ENCODE data around the gene ZBTB12. TPM values are rescaled to one million over a fixed set of nuclear protein-coding genes. Genes with fewer than 3 reads are reported as not detected.

The ZBTB12 gene
- polyA plus RNA-seq, 3 donors from 2014 or later, result not detected

GRCh38 chr6:31882344-31882743, 19.5 kb downstream of the ZBTB12 start:
- Mint-ChIP-seq H3K4me3 (no peak overlapping the region), H3K27ac (no peak overlapping the region), H3K9me3 (no peaks in the 10 kb centered on the region), H3K4me1 (no peaks in the 10 kb centered on the region), H3K36me3 (peaks cover 11 to 39% (median 17%) of the 10 kb centered on the region in 3 donors), H3K27me3 (ENCODE audit: low read depth in 3 of 3) (peaks cover 2% of the 10 kb centered on the region in 3 donors)
- no peak for DNase-seq

DNA sequence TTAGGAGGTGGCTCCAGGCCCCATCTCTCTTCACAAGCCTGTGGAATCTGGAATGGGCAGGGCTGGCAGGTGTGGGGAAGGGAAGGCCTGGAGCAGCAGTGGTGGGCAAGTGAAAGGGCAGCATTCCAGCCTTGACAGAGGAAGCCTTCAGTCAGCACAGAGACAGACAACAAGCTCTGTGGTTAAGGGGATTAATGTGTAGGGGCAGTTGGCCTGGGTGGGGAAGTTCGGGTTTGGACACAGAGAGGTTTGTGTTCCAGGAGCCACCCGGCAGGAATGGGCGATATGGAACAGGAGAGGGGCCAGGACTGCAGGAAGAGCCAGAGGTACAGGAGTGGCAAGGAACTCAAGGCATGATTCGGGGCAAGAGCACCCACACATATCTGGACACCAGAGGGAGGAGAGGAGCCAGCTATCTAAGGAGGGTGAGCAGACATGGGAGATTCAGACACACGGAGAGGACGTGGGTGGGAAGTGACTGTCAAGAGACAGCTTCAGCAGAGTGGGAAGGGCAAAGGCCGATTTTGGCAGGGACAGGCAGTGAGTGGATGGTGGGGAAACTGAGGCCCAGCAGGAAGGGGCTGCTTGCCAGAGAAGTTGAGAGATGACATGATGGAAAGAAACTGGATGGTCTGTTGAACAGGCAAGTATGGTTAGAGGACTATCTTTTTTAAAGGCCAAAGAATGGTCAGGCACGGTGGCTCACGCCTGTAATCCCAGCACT, 20.6 kb downstream of the ZBTB12 start:
- H3K27me3 Mint-ChIP-seq (ENCODE audit: low read depth in 3 of 3), result peaks cover 2% of the 10 kb centered on the region in 3 donors
- DNase-seq, result no peak
- H3K4me1 Mint-ChIP-seq, result no peaks in the 10 kb centered on the region
- no peak overlapping the region for H3K4me3 Mint-ChIP-seq
- no peaks in the 10 kb centered on the region for H3K9me3 Mint-ChIP-seq
- H3K27ac Mint-ChIP-seq, result peak overlapping the region in 2 of 6 donors; percentile 48 to 59
- peaks cover 10 to 35% (median 15%) of the 10 kb centered on the region in 3 donors for H3K36me3 Mint-ChIP-seq

DNA sequence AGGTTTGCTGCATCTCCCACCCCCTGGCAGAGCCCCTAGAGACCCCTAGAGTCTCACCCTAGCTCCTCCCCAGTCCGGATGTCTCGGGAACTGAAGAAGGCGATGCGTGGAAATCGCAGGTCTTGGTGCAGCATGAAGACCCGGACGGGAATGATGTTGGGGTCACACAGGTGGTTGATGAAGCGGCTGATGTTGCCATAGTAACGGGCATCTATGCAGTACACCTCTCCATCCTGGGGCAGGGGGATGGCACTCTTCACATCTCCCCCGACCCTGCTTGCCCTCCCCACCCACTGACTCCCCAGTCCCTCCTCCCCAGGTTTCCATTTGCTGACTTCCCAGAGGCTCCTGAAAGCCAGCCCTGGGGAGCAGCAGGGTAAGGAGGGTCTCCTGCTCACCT, 21.3 kb downstream of the ZBTB12 start:
- H3K4me3 Mint-ChIP-seq, result no peak overlapping the region

GRCh38 chr6:31879901-31880300, 22.0 kb downstream of the ZBTB12 start:
- Mint-ChIP-seq H3K27ac (no peak overlapping the region), H3K4me3 (no peak overlapping the region), H3K9me3 (no peaks in the 10 kb centered on the region), H3K4me1 (no peaks in the 10 kb centered on the region), H3K27me3 (ENCODE audit: low read depth in 3 of 3) (peaks cover 2 to 5% (median 4%) of the 10 kb centered on the region in 3 donors), H3K36me3 (peaks cover 6 to 25% (median 11%) of the 10 kb centered on the region in 3 donors)
- DNase-seq, result no peak

More for the DNA sequence above, 21.3 kb downstream of the ZBTB12 start:
- peaks cover 6 to 29% (median 11%) of the 10 kb centered on the region in 3 donors for H3K36me3 Mint-ChIP-seq
- H3K27me3 Mint-ChIP-seq (ENCODE audit: low read depth in 3 of 3), result peaks cover 2 to 5% (median 4%) of the 10 kb centered on the region in 3 donors
- no peaks in the 10 kb centered on the region for H3K4me1 Mint-ChIP-seq
- DNase-seq, result no peak
- H3K27ac Mint-ChIP-seq, result no peak overlapping the region
- H3K9me3 Mint-ChIP-seq, result no peaks in the 10 kb centered on the region

DNA sequence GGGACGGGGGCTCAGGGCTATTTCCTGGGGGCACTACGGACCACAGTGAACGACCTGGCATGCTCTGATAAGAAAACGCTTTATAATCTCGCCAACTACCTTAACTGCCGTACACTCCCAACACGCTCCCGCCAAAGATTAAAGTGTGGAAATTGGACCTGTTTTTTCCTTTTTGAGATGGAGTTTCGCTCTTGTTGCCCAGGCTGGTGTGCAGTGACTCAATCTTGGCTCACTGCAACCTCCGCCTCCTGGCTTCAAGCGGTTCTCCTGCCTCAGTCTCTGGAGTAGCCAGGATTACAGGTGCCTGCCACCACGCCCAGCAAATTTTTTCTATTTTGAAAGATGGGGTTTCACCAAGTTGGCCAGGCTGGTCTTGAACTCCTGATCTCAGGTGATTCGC, 22.7 kb downstream of the ZBTB12 start:
- peaks cover 6 to 25% (median 11%) of the 10 kb centered on the region in 3 donors for H3K36me3 Mint-ChIP-seq
- no peak overlapping the region for H3K4me3 Mint-ChIP-seq
- no peak overlapping the region for H3K27ac Mint-ChIP-seq
- no peak for DNase-seq
- H3K27me3 Mint-ChIP-seq (ENCODE audit: low read depth in 3 of 3), result peaks cover 2 to 5% (median 4%) of the 10 kb centered on the region in 3 donors
- H3K9me3 Mint-ChIP-seq, result no peaks in the 10 kb centered on the region
- H3K4me1 Mint-ChIP-seq, result no peaks in the 10 kb centered on the region

DNA sequence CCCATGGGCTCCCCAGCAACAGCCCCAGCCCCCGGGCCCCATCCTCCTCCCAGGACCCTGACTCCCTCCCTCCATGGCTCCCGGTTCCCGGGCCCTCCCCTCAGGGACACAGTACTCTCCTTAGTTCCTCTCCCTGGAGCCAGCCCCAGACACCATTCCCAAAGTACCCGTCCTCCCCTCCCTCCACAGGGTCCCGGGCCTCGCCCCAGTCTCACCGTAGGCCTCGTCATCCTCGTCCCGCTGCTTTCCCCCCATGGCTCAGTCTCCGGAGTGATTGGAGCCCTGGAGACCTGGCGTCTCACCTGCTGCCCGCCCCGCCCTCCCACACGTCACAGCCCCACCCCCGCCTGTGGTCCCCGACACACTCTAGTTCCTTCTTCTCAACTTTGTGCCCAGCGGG, 23.2 kb downstream of the ZBTB12 start, which contains the start of gene SLC44A4:
Gene SLC44A4, minus strand, starts transcription at position 272 of the 400 bp plus-strand sequence. Its CDS starts 17 bp downstream, at position 255.
- DNase-seq, result no peak
- Mint-ChIP-seq H3K4me3 (no peak within 1 kb of the TSS), H3K9me3 (no peaks in the 10 kb centered on the region), H3K27ac (no peak within 1 kb of the TSS), H3K4me1 (no peaks in the 10 kb centered on the region), H3K27me3 (ENCODE audit: low read depth in 3 of 3) (peaks cover 2 to 5% (median 4%) of the 10 kb centered on the region in 3 donors), H3K36me3 (peaks cover 6 to 25% (median 11%) of the 10 kb centered on the region in 3 donors)

DNA sequence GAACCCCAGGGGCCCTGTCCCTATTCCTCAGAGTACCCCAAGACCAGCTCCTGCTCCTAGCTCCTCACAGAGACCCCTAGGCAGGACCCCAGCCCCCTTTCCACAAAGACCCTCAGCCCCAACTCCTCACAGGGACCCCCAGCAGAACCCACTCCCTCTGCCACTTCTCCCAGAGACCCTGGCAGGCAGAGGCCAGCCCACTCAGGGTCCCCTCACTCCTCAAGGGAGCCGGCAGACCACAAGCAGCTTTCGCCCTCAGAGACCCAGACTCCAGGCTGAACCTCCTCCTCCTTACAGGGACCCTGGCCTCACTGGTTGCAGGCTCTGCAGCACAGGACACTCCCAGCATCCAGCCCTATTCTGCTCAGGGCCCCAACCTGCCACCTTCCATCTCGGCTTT, 23.7 kb downstream of the ZBTB12 start:
- Mint-ChIP-seq H3K27ac (no peak overlapping the region), H3K9me3 (no peaks in the 10 kb centered on the region), H3K4me3 (no peak overlapping the region), H3K36me3 (peaks cover 6 to 25% (median 11%) of the 10 kb centered on the region in 3 donors), H3K4me1 (no peaks in the 10 kb centered on the region), H3K27me3 (ENCODE audit: low read depth in 3 of 3) (peaks cover 2 to 5% (median 4%) of the 10 kb centered on the region in 3 donors)
- no peak for DNase-seq

DNA sequence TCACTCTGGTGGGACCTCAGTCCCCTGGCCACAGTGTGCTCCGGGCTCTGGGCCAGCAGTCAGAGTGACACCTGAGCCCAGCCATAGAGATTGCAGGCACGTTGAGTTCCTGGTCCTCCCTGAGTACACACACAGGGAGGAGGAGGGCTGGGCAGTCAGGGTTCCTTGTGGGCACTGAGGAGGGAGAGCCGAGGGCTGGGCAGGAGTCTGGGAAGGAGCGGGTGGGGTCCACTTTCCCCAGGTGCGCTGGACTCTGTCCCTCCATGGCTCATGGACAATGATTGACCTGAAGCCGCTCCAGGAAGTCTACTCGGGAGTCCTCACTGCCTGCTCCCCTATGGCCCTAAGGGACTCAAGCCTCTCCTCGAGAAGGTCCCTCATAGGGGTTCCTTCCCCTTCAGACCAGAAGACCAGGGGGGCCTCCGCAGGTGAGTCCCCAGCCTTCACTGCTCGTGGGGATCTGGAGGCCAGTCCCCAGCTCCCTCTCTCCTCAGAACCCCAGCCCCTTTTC, 24.2 kb downstream of the ZBTB12 start:
- Mint-ChIP-seq H3K27me3 (ENCODE audit: low read depth in 3 of 3) (peaks cover 2 to 5% (median 4%) of the 10 kb centered on the region in 3 donors), H3K4me1 (no peaks in the 10 kb centered on the region), H3K4me3 (no peak overlapping the region), H3K27ac (no peak overlapping the region), H3K9me3 (no peaks in the 10 kb centered on the region), H3K36me3 (peaks cover 6 to 25% (median 11%) of the 10 kb centered on the region in 3 donors)
- no peak for DNase-seq

DNA sequence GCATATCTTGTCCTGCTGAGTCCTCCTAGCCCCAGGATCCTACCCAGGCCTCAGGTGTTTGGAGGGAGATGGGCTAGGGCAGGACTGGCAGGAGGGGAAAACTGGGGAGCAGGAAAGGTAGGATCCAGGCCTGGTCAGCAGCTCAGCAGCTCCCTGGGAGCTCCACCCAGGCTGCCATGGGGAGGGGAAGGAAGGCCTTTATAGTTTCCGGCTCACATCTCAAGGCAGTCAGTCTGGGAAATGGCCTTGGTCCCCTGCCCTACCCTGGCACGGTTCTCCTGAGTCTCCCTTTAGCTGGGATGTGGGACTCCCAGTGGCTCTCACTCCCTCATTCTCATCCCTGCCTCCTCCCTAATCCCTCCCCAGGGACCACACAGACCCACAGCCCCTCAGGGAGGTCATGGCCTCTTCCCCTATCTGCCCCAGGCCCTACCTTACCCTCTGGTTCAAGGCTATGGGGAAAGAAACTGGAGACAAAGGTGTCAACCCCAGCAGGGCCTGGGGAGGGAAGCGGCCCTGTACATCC, 24.7 kb downstream of the ZBTB12 start:
- H3K4me1 Mint-ChIP-seq, result no peaks in the 10 kb centered on the region
- peaks cover 6 to 21% (median 11%) of the 10 kb centered on the region in 3 donors for H3K36me3 Mint-ChIP-seq
- DNase-seq, result no peak
- H3K27ac Mint-ChIP-seq, result no peak overlapping the region
- no peak overlapping the region for H3K4me3 Mint-ChIP-seq
- no peaks in the 10 kb centered on the region for H3K9me3 Mint-ChIP-seq
- peaks cover 2 to 5% (median 4%) of the 10 kb centered on the region in 3 donors for H3K27me3 Mint-ChIP-seq (ENCODE audit: low read depth in 3 of 3)

- Mint-ChIP-seq H3K4me1 (no peaks in the 10 kb centered on the region), H3K27me3 (ENCODE audit: low read depth in 3 of 3) (peaks cover 2 to 5% (median 4%) of the 10 kb centered on the region in 3 donors), H3K27ac (no peak overlapping the region), H3K4me3 (no peak overlapping the region), H3K9me3 (no peaks in the 10 kb centered on the region), H3K36me3 (peaks cover 4 to 14% (median 9%) of the 10 kb centered on the region in 3 donors)
- no peak for DNase-seq
Measured at GRCh38 chr6:31876357-31876756, 25.5 kb downstream of the ZBTB12 start.

DNA sequence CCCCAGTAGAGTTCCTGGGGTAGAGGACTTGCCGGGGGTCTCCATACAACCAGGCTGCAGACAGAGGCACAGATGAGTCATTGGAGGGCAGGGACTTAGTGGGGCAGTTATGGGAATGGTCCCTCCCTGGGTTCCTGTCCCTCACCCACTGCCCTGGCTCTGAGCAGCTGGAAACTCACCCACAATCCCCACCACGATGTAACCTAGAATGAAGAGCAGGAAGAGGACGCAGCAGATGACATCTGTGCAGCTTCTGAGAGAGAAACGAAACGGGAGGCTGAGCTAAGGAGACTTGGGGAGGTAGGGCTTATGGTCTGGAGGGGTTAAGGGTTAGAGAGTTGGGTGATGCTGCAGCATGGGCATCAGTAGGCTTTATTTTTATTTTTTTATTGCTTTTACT, 26.0 kb downstream of the ZBTB12 start:
- Mint-ChIP-seq H3K4me1 (no peaks in the 10 kb centered on the region), H3K27ac (peak overlapping the region in 1 of 6 donors; percentile 72), H3K27me3 (ENCODE audit: low read depth in 3 of 3) (peaks cover 2 to 7% (median 5%) of the 10 kb centered on the region in 3 donors), H3K9me3 (no peaks in the 10 kb centered on the region), H3K36me3 (peaks cover 0 to 10% (median 4%) of the 10 kb centered on the region in 3 donors), H3K4me3 (no peak overlapping the region)
- DNase-seq, result no peak

- no peaks in the 10 kb centered on the region for H3K9me3 Mint-ChIP-seq
Measured at GRCh38 chr6:31874836-31875572, 26.9 kb downstream of the ZBTB12 start.

GRCh38 chr6:31874084-31874670, 27.7 kb downstream of the ZBTB12 start:
- no peak overlapping the region for H3K4me3 Mint-ChIP-seq
- no peaks in the 10 kb centered on the region for H3K4me1 Mint-ChIP-seq
- H3K27me3 Mint-ChIP-seq (ENCODE audit: low read depth in 3 of 3), result peaks cover 1 to 5% (median 5%) of the 10 kb centered on the region in 3 donors
- H3K9me3 Mint-ChIP-seq, result no peaks in the 10 kb centered on the region
- no peaks in the 10 kb centered on the region for H3K36me3 Mint-ChIP-seq
- DNase-seq, result no peak
- H3K27ac Mint-ChIP-seq, result no peak overlapping the region

More at GRCh38 chr6:31874836-31875572, 26.9 kb downstream of the ZBTB12 start:
- Mint-ChIP-seq H3K4me1 (no peaks in the 10 kb centered on the region), H3K4me3 (no peak overlapping the region), H3K27me3 (ENCODE audit: low read depth in 3 of 3) (peaks cover 2 to 7% (median 5%) of the 10 kb centered on the region in 3 donors), H3K27ac (no peak overlapping the region), H3K36me3 (peaks cover 0 to 4% (median 3%) of the 10 kb centered on the region in 3 donors)
- no peak for DNase-seq
